Transverse colon (tissue), 3 donors: ENCODE results near the gene SBSN.

Experiments used
- EP300 ChIP-seq: sonication (generic); formaldehyde crosslinking; IDR thresholded peaks from one replicate; pipeline ENCODE4 v1.6.1; 2017; ENCODE audit warnings: antibody characterized with exemption, low read depth
- TF ChIP-seq, protein P1 (sequence below), 5 experiments: fragments of 200-600 bp in 3 of 5; fragments of 450-650 bp in 2 of 5; sonication (generic) in 3 of 5; IDR thresholded peaks; 1 replicate in 2 of 5; 2 replicates in 3 of 5; pipeline ENCODE4 v1.5.1; 2016 to 2017; ENCODE audit warnings: antibody characterized with exemption in 5 of 5, inconsistent platforms in 3 of 5, mild to moderate bottlenecking in 2 of 5, moderate library complexity in 1 of 5

DNA sequence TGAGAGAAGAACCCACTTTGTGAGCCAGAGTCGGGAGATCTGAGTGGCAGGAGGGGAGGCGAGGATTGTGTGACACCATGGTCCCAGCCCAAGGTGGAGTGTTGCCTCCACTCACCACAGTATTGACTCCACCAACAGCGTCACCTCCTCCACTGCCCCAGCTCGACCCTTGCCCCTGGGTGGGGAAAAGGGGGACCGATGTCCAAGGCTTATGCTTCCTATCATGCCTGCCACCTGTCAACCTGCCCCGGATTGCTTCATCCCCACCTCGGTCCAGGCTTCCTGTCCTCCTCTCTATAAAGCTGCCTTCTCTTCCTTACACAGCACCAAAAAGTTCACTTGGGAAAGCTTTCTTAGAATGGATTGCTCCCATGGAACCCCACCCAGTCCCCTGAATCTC is 22.1 kb downstream of the SBSN start:
- no peak for TF ChIP-seq EP300
- TF ChIP-seq, protein P1, sequence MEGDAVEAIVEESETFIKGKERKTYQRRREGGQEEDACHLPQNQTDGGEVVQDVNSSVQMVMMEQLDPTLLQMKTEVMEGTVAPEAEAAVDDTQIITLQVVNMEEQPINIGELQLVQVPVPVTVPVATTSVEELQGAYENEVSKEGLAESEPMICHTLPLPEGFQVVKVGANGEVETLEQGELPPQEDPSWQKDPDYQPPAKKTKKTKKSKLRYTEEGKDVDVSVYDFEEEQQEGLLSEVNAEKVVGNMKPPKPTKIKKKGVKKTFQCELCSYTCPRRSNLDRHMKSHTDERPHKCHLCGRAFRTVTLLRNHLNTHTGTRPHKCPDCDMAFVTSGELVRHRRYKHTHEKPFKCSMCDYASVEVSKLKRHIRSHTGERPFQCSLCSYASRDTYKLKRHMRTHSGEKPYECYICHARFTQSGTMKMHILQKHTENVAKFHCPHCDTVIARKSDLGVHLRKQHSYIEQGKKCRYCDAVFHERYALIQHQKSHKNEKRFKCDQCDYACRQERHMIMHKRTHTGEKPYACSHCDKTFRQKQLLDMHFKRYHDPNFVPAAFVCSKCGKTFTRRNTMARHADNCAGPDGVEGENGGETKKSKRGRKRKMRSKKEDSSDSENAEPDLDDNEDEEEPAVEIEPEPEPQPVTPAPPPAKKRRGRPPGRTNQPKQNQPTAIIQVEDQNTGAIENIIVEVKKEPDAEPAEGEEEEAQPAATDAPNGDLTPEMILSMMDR (IDR thresholded peaks at IDR 0.05) = no peak
